GOT3 (cell line): ENCODE measurements around the gene EPC1.
"Not testable (repeated sequence)": the region's sequence is repeated elsewhere in the genome, so short reads cannot be mapped to it uniquely, and the experiment has no call there.

Source experiments
- DNase-seq: peaks from one replicate; lab custom pipeline; 2025; ENCODE audit warnings: mixed read lengths; lab: John Stamatoyannopoulos, UW

The EPC1 gene

DNA sequence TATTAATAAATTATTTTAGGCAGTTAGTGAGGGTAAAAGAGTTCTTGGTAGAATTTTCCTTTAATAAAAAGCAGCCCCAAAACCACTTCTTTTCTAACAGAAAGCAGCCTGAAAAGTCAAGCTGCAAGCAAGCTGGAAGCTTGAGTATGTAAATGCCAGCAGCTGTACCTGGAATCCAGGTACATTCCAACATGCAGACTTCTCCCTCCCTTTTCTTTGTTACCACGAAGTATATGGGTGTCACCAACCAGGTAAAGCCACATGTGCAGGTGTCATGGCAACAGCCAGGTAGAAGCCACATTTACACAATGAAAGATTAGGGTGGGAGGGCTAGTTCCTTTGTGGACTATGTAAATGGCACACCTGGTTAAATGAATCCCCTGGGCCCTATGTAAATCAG, 114.6 kb downstream of the EPC1 start:
- DNase-seq = no peak

DNA sequence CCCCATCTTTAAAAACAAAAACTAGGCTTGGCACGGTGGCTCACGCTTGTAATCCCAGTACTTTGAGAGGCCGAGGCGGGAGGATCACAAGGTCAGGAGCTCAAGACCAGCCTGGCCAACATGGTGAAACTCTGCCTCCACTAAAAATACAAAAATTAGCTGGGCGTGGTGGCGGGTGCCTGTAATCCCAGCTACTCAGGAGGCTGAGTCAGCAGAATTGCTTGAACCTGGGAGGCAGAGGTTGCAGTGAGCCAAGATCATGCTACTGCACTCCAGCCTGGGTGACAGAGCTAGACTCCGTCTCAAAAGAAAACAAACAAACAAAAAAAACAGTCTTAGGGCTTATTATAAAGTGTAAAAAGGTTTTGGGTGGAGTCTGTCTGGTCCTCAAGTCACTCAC, 117.2 kb downstream of the EPC1 start:
- DNase-seq = not testable (repeated sequence)

DNA sequence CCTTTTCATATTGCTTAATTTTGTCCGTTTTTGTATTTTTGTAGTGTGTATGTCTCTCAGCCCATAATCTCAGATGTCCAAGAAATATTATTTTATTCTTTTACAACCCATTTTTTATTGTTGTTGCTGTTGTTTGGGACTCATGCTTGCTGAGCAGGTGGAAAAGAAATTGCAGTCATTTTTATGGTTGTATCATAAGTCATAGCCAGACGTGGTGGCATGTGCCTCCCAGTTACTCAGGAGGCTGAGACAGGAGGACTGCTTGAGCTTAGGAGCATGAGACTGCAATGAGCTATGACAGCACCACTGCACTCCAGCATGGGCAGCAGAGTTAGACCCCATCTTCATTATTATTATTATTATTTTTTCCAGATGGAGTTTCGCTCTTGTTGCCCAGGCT, 117.8 kb downstream of the EPC1 start:
- DNase-seq = no peak

DNA sequence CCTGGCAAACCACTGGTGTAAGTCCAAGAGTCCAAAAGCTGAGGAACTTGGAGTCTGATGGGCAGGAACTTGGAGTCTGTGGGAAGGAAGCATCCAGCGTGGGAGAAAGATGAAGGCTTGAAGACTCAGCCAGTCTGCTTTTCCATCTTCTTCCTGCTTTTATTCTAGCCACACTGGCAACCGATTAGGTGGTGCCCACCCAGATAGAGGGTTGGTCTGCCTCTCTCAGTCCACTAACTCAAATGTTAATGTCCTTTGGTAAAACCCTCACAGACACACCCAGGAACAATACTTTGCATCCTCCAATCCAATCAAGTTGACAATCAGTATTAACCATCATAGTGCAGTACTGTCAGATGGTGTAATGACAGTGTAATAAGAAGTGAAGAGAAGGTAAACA, 119.2 kb downstream of the EPC1 start:
- no peak for DNase-seq

DNA sequence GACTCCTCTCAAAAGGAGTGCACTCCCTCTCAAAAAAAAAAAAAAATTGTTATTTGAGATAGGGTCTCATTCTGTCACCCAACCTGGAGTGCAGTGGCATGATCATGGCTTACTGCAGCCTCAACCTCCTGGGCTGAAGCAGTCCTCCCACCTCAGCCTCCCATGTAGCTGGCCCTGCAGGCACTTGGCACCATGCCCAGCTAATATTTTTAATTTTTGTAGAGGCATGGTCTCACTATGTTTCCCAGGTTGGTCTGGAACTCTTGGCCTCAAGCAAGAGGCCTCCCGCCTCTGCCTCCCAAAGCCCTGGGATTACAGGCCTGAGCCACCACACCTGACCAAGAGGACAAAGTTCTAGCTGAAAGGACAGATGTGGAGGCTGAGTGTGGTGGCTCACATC, 120.3 kb downstream of the EPC1 start:
- no peak for DNase-seq

DNA sequence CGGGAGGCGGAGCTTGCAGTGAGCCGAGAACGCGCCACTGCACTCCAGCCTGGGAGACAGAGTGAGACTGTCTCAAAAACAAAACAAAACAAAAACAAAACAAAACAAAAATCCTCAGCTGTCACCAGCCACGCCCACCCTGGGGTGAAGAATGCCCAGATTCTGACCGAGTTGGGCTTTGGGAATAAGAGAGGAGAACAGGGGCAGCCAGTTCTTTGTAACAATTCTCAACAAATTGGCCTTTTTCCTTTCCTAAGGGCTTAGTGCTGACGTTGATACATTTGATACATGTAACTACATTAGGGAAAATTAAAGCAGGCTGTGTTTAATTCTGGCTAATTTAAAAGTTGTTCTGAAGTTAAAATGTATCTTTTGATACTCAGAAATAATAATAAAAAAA, 121.0 kb downstream of the EPC1 start:
- DNase-seq = no peak

DNA sequence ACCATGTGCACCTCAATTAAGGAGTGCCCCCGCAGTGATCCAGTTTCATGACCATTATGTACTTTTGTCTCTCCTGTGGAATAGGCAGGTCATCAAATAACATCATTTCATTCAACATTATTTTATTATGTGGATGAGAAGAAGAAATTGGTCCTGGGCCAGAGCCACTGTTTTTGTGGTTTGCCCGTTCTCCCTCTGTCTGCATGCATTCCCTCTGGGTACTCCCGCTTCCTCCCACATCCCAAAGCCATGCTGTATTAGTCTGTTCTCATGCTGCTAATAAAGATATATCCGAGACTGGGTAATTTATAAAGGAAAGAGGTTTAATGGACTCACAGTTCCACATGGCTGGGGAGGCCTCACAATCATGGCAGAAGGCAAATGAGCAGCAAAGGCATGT, 124.6 kb downstream of the EPC1 start:
- not testable (repeated sequence) for DNase-seq

DNA sequence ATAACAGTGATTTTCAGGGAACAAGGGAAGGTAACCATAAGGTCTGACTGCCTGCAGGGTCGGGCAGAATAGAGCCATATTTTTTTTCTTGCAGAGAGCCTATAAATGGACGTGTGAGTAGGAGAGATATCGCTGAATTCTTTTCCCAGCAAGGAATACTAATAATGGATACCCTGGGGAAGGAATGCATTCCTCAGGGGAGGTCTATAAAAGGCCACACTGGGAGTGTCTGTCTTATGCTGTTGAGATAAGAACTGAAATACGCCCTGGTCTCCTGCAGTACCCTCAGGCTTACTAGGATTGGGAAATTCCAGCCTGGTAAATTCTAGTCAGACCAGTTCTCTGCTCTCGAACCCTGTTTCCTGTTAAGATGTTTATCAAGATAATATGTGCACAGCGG, 127.8 kb downstream of the EPC1 start:
- DNase-seq = not testable (repeated sequence)

DNA sequence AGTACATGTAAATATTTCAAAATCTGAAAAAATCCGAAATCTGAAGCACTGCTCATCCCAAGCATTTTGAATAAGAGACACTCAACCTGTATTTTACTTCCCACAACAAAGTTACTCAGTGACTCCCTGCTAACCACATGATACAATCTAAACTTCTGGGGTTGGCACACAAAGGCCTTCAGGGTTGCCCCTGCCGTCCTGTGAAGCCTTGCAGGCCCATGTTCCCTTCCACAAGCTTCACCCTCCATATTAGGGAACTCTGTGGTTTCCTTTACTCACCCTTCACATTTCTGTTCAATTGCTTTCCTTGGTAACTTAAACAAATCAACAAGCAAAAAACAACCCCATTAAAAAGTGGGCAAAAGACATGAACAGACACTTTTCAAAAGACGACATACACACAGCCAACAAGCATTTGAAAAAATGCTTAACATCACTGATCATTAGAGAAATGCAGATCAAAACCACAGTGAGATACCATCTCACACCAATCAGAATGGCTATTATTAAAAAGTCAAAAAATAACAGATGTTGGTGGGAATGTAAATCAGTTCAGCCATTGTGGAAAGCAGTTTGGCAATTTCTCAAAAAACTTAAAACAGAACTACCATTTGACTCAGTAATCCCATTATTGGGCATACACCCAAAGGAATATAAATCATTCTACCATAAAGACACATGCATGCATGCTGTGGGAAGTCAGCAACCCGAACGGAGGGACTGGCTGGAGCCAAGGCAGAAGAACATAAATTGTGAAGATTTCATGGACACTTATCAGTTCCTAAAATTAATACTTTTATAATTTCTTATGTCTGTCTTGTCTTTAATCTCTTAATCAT, 128.5 kb downstream of the EPC1 start:
- not testable (repeated sequence) for DNase-seq
